NCI-H446 treated with DMSO at 0.1 percent for 48 hours (cell line): ENCODE measurements around the gene MAL.

ENCODE experiments used
- DNase-seq: peaks from one replicate; lab custom pipeline; 2025; lab: John Stamatoyannopoulos, UW

The MAL gene

GRCh38 chr2:95061601-95062183, 36.2 kb downstream of the MAL start:
- DNase-seq, result no peak

GRCh38 chr2:95062242-95063085, 37.0 kb downstream of the MAL start:
- no peak for DNase-seq

GRCh38 chr2:95063086-95063958, 37.8 kb downstream of the MAL start:
- no peak for DNase-seq

DNA sequence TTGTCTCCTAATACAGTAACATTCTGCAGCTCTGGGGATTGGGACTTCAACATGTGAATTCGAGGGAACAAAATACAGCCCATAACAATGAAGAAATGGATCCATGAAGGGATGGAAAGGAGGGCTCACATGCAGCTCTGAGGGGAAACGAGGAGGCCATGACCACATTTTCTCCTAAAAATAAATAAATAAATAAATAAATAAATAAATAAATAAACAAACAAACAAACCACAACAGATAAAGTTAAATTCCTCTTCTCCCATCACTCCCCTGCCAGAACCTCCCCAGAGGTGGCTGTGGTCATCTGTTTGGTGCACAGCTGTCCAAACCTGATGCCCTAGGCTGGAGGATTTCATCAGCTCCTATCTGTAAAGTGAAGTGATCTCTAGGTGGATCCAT, 42.7 kb downstream of the MAL start:
- no peak for DNase-seq

- no peak for DNase-seq
These were observed 44.0 kb downstream of the MAL start for GRCh38 chr2:95069465-95069864.

DNA sequence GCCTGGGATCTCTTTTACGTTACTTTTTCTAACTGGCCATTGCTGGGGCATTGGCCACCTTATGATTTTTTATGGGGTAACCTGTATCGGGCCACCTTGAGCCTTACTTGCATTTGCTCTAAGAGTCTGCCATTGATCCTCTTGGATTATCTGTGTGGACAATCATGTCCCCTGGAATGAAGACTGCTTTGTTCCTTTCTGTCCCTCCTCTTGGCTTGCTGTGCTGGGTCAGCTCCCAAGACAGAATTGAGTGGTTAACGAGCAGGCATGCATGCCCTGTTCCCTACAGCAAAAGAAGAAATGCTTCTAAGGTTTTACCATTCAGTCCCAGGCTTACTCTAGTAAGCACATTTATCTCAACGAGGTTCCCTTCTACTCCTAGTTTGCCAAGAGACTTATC, 46.3 kb downstream of the MAL start:
- DNase-seq, result no peak

- no peak for DNase-seq
These were observed 46.9 kb downstream of the MAL start for GRCh38 chr2:95072424-95072823.

DNA sequence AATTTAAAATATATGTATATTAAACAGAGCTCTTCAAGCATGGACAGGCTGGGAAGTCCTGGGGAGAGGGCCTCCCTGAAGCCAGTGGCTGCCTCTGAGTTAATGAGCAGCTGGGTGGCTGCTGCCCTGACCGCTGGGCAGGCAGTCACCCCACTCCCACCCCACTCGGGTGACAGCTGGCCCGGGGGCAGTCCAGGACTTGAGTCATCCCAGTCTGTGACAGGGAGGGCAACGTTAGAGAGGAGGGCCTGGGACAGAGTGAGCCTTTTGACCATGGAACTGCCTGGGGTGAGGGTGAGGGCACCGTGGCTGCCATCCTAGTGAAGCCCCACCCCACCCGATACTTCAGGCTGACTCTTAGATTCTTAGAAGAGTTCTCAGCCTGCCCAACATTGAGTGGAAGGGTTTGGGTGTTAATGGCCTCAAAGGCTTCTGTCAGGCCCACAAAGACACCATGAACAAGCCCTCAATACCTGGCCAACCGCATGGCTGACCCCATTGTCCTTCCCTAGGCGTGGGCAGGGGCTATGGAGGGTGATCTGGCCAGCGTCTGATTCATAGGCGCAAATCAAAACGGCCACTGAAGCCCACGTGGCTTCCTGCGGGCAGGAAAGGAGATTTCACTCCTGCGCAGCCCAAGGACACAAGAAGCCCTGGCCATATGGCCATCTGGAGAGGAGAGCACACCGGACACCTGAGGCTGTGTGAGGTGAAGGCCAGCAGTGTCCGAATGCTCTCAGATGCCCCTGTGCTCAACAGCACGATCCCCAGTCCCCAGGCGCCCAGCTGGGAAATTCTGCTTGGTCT, 48.6 kb downstream of the MAL start:
- DNase-seq, result no peak

DNA sequence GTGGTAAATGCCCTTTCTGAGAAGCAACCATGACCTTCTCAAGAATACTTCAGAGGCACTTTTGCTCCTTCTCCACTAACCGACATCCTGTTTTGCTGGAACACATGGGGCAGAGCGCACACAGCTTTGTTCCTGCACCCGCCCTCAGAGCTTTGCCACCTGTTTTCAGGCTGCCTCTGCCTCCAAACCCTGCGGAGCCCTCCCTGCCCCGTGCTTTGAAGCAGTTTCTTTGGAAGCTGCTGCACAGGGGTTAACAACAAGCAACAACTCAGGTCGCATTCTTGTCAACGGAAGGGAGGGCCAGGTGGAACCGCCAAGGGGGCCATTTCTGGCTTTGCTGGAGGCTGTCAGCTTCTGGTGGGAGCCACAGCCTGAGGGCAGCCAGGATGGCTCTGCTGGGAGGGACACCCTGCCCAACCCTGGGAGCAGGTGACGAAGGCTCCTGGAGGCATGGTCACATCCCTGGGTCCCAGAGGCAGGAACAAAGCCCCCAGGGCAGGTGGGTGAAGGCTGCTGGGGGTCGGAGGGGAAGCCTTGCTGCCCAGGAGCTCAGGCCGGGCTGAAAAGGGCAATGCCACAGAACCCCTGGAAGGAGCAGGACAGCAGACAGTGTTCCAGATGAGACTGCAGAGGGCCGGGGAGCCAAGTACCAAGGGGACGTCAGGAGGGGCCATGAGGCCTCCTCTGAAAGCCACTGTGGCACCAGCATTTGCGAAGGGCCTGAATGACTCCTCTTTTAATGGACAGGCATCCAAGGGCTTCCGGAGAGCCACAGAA, 49.3 kb downstream of the MAL start:
- DNase-seq, result no peak

DNA sequence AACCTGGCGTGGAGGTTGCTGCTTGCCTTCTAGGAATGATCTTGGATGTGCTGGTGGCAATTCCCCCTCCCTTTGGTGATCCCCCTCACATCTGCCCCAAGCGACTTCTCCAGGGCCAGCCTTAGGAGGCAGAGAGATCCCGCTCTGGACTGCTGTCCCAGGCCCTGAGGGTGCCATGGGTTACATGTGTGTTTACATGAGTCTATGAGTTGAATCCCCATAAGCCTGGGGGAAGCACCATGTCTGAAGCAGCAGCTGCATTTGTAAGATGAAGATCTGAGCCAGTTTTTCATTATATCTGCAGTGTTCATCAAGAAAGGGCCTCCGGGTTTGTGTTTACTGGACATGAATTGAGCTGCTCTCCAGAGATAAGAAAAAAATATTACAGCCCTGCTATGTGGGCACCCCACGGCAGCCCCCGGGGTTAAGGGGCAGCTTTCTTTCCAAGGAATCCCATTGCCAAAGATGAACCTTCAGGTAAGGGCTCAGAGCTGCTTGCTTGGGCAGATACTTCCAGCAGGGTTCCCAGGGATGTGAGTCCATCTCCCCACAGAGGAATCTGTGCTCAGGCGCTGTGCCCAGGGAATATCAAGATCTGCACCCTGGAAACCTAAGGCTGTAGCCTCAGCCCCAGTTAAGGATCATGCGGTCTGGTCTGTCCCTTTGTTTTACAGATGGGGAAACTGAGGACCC, 50.1 kb downstream of the MAL start:
- DNase-seq, result no peak

GRCh38 chr2:95076705-95077529, 51.4 kb downstream of the MAL start:
- DNase-seq, result no peak

GRCh38 chr2:95077530-95077825, 52.0 kb downstream of the MAL start:
- DNase-seq, result no peak

DNA sequence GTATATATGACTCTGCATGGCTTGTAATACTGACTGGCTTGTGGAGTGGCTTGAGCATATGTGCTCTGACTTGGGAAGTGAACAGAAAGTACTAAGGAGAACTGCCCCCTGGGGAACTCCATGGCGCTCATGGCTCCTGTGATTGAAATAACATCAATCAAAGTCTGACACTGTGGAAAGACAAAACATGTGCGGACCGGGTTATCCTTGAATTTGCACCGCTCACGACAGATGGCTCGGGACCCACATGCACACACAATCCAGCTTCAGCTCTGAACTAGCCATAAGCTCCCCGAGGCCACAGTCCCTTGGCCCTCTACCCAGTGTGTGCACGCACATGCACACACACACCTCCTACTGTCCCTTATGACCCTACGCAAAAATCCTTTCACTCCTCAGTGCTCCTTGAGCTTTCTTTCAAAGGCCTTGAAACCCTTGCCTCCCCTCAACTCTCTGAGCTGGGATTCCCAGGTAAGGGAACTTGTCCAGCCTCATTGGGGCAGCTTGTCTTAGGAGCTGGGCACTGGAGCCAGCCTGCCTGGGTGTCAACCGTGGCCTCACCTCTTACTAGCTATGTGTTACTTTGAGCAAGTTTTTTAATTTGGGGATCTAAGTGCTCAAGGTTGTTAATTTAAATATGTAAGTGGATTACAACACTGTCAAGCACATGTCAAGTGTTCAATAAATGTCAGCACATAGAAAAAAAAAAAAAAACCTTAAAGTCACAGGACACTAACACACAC, 52.5 kb downstream of the MAL start:
- DNase-seq, result no peak

GRCh38 chr2:95079199-95079683, 53.7 kb downstream of the MAL start:
- no peak for DNase-seq

DNA sequence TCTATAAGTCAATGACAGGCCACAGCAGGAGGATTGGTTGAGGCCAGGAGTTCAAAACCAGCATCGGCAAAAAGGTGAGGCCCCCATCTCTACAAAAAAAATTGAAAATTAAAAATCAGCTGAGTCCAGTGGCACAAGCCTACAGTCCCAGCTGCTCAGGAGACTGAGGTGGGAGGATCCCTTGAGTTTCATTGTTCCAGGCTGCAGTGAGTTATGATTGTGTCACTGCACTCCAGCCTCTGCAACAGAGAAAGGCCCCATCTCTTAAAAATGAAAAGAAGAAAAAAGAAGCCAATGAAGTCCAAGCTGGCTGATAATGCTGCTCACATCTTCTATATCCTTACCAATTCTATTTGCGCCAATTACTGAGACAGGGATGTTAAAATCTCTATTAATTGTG, 57.0 kb downstream of the MAL start:
- DNase-seq, result no peak

- DNase-seq, result no peak
These were observed 60.5 kb downstream of the MAL start for GRCh38 chr2:95086017-95086416.

- DNase-seq, result no peak
These were observed 61.9 kb downstream of the MAL start for GRCh38 chr2:95087379-95087778.

DNA sequence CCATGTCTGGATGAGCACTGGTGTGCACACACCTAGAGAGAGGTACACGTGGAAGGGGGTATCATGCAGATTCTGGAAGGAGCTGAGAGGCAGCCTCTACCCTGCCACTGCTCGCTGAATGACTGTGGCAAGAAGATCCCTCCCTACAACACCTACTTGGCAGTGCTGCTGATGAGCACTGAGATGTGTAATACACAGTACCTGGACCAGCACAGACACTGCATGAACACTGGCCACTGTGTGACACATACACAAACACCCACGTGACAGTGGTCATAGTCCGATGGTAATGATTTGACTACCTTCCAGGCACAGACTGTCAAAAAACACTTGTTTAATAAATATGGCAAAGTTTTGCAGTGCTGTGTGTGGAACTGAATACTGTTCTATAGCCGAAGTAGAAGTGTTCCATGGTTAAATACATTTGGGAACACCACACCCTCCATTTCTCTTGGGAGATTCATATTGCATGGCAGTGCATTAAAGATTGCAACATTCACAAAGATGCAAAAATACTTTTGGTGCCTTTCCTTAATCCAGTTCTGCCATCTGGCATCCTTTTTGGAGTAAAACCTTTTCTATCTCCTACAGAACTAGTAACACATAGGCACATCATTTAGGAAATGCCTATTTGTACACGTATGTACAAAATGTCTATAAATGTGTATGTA, 66.5 kb downstream of the MAL start:
- no peak for DNase-seq
